HG03025 (cell line): Measurements from ENCODE around the gene GGACT.
"Not testable (repeated sequence)": the region's sequence is repeated elsewhere in the genome, so short reads cannot be mapped to it uniquely, and the experiment has no call there.

Experiments
- ATAC-seq: cut with Tn5 transposase; IDR thresholded peaks from one replicate; pipeline ENCODE4 v1.9.1; 2021; ENCODE audit warnings: mild to moderate bottlenecking, moderate library complexity; ENCODE audit not compliant: unreplicated experiment, low FRiP score

Gene GGACT

GRCh38 chr13:100533588-100534041, 55.0 kb downstream of the GGACT start:
- ATAC-seq = no peak

GRCh38 chr13:100532836-100533435, 55.7 kb downstream of the GGACT start:
- ATAC-seq = no peak

GRCh38 chr13:100532090-100532766, 56.4 kb downstream of the GGACT start:
- ATAC-seq = no peak

- no peak for ATAC-seq
These were observed 57.8 kb downstream of the GGACT start for GRCh38 chr13:100530671-100531213.

DNA sequence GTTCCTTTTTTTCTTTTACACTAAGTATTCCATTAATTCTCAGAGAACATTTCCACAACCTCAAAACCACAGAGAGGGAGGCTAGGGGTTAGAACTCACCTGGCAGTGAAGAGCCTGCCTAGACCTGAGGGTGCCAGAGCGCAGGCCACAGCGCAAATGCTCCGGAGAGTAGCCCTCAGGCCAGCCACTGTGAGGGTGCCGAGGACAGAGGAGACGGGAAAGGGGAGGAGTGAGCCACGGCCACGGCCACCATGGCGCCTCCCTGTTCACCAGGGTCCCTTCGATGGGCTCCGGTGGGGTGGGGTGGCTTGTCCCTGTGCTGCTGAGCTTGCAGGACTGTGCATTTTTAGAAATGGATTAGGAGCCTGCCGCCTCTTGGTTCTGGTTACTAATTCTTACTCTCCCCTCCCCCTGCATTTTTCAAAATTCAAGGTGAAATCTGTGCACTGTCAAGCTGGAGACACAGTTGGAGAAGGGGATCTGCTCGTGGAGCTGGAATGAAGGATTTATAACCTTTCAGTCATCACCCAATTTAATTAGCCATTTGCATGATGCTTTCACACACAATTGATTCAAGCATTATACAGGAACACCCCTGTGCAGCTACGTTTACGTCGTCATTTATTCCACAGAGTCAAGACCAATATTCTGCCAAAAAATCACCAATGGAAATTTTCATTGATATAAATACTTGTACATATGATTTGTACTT, 58.8 kb downstream of the GGACT start:
- ATAC-seq = no peak

DNA sequence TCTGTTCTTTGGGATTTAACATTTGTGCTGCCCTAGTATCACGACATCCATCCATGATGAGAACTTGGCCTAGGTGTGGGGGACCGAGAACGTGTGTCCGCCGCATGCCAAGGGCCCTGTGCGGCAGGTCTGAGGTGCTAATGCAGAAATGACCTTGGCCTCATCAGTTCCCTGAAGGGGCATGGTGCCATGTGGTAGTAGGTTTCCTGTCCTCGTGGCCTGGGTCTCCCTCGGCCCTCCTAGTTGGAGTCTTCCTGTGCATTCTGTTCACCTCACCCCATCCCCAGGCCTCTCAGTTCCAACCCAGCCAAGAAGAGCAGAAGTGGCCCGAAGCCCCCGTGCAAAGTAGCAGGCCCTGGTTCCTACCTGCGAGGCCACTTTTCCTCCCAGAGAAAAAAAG, 59.8 kb downstream of the GGACT start:
- no peak for ATAC-seq

- ATAC-seq = no peak
These were observed 60.2 kb downstream of the GGACT start for GRCh38 chr13:100528353-100528752.

DNA sequence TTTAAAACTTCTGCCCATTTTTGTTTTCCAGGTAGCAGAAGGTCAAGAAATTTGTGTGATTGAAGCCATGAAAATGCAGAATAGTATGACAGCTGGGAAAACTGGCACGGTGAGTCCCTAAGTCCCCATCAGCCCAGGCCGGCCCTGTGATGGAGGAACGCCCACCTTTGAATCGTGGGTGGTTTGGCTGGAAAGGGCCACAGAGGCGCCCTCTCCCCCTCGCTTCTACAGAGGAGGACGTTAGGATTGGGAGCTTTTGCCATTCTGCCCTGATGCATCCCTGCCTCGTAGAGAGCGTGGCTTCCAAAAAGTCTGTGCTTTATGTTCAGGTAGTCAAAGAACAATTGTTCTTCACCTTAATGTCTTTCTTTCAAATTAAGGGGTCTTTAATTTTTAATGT, 60.9 kb downstream of the GGACT start:
- no peak for ATAC-seq

- ATAC-seq = no peak
These were observed 62.1 kb downstream of the GGACT start for GRCh38 chr13:100526318-100527000.

GRCh38 chr13:100525453-100526317, 62.9 kb downstream of the GGACT start:
- no peak for ATAC-seq

DNA sequence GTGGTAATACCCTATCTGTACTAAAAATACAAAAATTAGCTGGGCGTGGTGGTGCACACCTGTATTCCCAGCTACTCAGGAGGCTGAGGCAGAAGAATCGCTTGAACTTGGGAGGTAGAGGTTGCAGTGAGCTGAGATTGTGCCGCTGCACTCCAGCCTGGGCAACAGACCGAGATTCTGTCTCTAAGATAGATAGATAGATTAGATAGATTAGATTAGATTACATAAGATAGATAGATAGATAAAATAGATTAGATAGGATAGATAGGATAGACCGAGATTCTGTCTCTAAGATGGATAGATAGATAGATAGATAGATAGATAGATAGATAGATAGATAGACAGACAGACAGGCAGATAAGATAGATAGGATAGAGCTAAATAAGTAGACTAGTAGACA, 63.9 kb downstream of the GGACT start:
- ATAC-seq = not testable (repeated sequence)

- ATAC-seq = no peak
These were observed 64.6 kb downstream of the GGACT start for GRCh38 chr13:100523981-100524386.

DNA sequence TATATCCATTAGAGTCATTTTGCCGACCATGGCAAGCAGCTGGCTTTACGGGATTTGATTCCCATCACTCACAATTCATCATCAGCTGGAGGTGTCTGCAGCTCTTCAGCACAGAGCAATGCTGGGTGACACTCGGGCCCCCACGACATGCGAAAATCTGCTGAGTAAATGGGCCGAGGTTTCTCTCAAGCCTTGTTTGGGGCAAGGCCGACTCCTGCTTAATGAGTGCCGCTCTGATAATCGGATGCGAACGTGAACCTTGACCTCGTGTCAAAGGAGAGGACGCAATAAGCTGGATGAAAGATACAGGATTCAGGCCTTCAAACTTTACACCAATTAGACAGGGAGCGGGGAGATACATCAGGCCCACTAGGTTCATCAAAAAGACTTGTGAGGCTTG, 65.2 kb downstream of the GGACT start:
- ATAC-seq = no peak

- no peak for ATAC-seq
These were observed 65.8 kb downstream of the GGACT start for GRCh38 chr13:100522618-100523309.

DNA sequence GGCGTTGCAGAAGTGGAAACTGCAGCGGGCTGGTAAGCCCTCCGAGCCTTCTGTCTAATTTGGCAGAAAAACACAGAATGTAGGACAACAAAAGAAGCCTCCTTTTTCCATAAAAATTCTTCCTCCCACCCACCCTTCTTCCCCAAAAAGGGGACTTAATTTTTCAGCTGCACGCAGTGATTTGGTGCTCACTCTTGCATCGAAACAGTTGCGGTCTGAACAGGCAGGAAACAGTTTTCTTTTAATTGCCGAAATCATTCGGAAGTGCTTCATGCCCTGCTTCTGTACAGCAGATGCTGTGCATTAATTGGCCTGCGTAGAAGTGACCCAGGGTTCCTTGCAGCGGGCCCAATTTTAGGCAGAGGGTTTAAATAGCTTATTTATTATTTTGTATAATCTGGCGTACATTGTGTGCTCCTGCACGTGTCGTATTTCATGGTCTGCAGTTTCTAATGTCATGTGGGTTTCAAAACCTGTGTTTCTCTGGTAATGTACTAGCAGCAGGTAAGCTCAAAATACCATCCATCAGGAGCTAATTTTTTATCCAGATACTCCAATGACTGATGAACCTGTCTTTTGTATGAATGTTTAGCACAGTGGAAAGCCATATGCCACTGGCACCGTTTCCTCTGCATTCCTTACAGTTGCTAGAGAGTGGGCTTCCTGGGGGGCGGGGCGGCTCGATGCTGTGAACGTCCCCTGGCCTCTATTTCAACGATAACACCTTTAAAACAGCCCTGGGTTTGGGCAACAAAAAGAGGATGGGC, 66.6 kb downstream of the GGACT start:
- ATAC-seq = no peak

DNA sequence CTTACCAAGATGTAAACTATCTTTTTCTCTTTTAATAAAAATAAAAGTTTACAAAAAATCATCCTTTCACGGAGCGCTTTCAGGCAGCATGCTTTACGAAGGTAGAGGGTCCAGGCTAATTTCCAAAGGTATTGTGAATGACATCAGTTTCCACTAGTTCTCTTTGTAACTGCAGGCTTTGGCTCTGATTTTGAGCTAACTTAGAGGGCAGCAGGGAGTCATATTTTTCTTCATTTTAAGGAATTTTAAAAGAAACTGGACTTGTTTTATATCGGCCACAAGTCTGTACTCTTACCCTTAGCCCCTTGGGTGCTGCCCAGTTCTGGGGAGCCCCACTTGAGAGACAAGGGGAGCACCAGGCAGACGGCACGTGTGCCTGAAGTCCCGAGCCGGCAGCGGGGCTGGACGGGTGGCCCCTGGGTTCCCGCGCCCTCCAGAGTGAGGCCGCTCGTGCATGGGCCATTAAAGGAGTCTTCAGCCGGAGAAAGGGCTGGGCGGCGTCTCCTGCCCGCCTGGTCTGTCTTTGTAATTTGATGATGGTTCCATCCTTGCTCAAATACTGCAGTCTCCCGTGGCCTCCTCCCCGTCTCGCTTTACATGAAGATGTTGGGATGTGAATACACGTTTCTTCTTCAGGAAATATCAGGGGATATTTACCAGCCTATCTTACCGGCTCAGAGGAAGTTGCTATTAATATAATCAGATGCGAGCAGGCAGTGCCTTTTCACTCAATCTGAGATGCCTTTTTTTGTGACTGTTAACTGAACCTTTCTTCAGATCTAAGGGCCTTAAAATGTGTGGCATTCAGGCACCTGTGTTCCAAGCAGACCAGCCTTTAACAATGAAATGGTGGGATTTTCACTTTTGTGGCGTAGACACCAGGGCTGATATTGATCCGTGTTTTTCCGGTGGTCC, 67.4 kb downstream of the GGACT start:
- ATAC-seq = no peak

GRCh38 chr13:100519626-100520025, 69.0 kb downstream of the GGACT start:
- no peak for ATAC-seq
